ENCODE data around the gene LYRM2.

GRCh38 chr6:89562093-89562973 lies 76.2 kb downstream of the LYRM2 start:
- TF ChIP-seq POLR2A (IDR thresholded peaks at IDR 0.05; ENCODE audit: low read depth, low read length) (no peak), POLR2AphosphoS5 (IDR thresholded peaks at IDR 0.05; ENCODE audit: low read depth, low read length) (no peak), POU2F2 (IDR thresholded peaks at IDR 0.05; ENCODE audit: low read depth, low read length) (no peak), TAF1 (IDR thresholded peaks at IDR 0.05; ENCODE audit: low read depth, low read length) (no peak)

All from GM12891 (cell line).